ENCODE data around the gene HPS5. TPM values are rescaled to one million over a fixed set of nuclear protein-coding genes. Genes with fewer than 3 reads are reported as not detected.

Gene HPS5
- total and polyA plus RNA-seq, 2 of the 13 experiments (the other 11 are each of a cell fraction or from before 2014, with no cell fraction given): 6.6 to 25.5 TPM

- TF ChIP-seq HOXA5 (CRISPR knock-in tag; IDR thresholded peaks at IDR 0.05): no peak
- no peak for TF ChIP-seq ZNF264 (CRISPR knock-in tag; IDR thresholded peaks at IDR 0.05)
- no peak for TF ChIP-seq ZNF678 (CRISPR knock-in tag; IDR thresholded peaks at IDR 0.05)
- TF ChIP-seq GTF3A (CRISPR knock-in tag; conservative IDR thresholded peaks at IDR 0.05): no peak
- TF ChIP-seq MXD1 (CRISPR knock-in tag; IDR thresholded peaks at IDR 0.05): no peak
- no peak for TF ChIP-seq AKAP8 (CRISPR knock-in tag; IDR thresholded peaks at IDR 0.05)
- peak; percentile 90 for TF ChIP-seq PAXIP1 (CRISPR knock-in tag; conservative IDR thresholded peaks at IDR 0.05)
- TF ChIP-seq ZZZ3 (CRISPR knock-in tag; IDR thresholded peaks at IDR 0.05; ENCODE audit: borderline replicate concordance): no peak
- no peak for TF ChIP-seq RNF219 (CRISPR knock-in tag; IDR thresholded peaks at IDR 0.05)
- TF ChIP-seq ZNF709 (CRISPR knock-in tag; IDR thresholded peaks at IDR 0.05): no peak
- TF ChIP-seq ZNF576 (CRISPR knock-in tag; IDR thresholded peaks at IDR 0.05): no peak
- TF ChIP-seq TOPORS (CRISPR knock-in tag; IDR thresholded peaks at IDR 0.05): no peak
- no peak for TF ChIP-seq NR3C1 (CRISPR knock-in tag; IDR thresholded peaks at IDR 0.05)
- no peak for TF ChIP-seq ZNF639 (CRISPR knock-in tag; conservative IDR thresholded peaks at IDR 0.05)
- no peak for TF ChIP-seq USF2 (IDR thresholded peaks at IDR 0.05; ENCODE audit: low read depth, low read length)
- no peak for TF ChIP-seq USF2 (CRISPR knock-in tag; IDR thresholded peaks at IDR 0.05; ENCODE audit: borderline replicate concordance)
- TF ChIP-seq ZNF138 (CRISPR knock-in tag; IDR thresholded peaks at IDR 0.05; ENCODE audit: low read depth): no peak
- TF ChIP-seq ZNF749 (CRISPR knock-in tag; IDR thresholded peaks at IDR 0.05; ENCODE audit: borderline replicate concordance): no peak
- TF ChIP-seq NFIB (CRISPR knock-in tag; IDR thresholded peaks at IDR 0.05; ENCODE audit: borderline replicate concordance): no peak
Measured at GRCh38 chr11:18236664-18237356, 85.1 kb downstream of the HPS5 start, which contains the start of gene SAA4 (continued).
